Stimulated activated CD4-positive, alpha-beta T cell treated with anti-CD3 and anti-CD28 coated beads, Interleukin-2, amount 100 ng/mL, for 24 hours (primary cell): ENCODE results near the gene CCDC184.
A peak's percentile ranks its signal among the peaks of the same experiment; 100 is the strongest.
"Not testable (repeated sequence)": the region's sequence is repeated elsewhere in the genome, so short reads cannot be mapped to it uniquely, and the experiment has no call there.

Experiments used
- DNase-seq, 2 donors: peaks; one replicate each; pipeline ENCODE4 v3.0.0-alpha.2; 2020

The CCDC184 gene

DNA sequence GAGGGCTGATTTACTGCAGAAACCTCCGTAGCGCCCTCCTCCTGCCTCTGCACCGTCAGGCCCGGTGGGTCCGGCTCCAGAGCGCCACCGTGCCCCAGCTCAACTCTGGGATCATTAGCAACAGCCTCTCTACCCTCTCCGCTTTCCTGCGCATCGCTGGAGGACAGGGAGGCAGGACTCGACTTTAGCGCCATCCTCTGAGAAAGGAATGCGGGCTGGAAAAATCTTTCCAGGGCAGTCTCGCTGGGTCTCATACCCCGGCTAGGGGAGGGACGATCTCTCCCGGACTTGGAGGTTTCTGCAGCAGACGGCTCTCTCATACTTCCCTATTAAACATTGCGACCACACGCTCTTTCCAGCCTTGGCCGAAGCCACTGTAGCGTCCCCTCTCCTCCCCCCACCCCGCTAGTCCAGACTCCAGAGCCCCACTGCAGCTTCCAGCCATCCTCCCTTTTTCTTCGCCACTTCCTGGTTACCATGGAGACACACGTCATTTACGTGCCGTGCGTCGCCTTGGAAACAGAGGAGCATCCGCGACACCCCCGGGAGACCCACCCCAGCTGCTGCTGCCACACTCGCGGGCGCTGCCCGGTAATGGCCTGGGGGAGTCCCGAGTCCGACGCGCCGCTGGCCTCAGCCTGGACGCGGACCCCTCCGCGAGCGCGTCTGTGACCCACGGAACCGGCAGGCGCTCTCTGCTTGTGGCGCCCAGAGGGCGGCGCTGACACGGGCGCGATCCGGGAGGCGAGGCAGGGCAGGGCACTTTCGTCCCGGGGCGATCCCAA, at the start of gene CCDC184:
Gene CCDC184, plus strand, starts transcription at position 554 of the 785 bp plus-strand sequence. CDS start 479 bp downstream, outside the sequence.
- DNase-seq: peak; percentile 69 to 76

DNA sequence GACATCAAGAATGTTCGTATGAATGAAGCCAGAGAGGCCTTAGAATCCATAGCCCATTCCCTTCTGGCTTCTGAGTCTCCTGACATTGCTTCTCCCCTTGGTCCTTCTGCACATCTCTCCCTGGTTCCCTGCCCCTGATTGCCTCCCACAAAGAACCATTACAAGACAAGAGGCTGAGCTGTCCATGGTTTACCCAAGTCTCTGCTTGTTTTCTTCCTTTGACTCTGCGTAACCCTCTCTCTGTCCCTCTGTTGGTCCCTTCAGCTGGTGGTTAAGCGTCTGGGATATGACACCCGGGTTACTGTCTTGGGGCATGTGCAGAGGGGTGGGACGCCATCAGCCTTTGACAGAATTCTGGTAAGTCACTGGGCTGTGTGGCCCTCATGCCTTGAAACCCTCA, 48.4 kb upstream of the CCDC184 start:
- DNase-seq: no peak

DNA sequence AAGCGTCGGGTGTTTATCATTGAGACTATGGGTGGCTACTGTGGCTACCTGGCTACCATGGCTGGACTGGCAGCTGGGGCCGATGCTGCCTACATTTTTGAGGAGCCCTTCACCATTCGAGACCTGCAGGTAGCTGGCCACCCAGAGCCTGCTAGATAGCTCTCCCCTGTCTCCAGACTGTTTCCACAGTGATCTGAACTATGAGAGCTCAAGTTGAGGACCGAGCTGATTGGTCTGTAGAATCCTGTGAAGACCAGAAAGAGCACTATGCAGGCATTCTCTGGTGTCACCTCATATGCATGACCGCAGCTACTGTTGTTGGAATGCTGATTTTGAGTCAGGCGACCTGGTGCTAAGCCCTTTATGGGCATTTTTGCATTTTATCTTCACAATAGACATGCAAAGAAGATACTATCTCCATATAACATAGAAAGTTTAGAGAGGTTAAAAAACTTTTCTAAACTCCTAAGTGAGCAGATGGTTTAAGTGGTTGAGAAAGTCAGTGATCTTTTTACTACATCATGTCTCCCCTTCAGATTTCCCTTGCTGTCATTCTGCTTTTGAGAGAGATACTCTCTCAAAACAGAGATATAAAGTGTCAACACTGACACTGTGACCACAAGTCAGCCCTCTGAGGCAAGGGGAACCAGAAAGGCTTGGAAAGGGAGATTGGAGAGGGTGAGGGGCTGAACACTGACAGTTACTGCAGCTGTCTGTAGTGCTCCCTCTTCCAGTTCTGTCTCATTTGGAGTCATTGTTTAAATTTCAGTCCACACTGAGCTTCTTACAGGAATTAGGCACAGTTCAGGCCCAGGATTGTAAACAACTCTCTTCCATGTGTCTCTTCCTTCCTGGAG, 40.4 kb upstream of the CCDC184 start:
- no peak for DNase-seq

DNA sequence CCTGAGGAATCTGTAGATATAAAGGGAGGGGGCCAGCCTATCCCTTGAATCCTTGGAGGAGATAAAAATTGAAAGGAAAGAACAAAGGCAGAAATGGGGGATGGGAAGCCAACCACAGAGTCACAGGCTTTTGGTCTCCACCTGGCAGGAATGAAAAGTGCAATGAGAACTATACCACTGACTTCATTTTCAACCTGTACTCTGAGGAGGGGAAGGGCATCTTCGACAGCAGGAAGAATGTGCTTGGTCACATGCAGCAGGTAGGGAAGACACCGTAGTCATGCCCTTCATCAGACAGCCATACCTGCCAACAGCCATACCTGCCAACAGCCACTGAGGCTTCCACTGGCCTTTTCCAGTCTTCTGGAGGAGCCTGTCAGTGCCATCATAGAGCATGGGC, 39.5 kb upstream of the CCDC184 start:
- no peak for DNase-seq

DNA sequence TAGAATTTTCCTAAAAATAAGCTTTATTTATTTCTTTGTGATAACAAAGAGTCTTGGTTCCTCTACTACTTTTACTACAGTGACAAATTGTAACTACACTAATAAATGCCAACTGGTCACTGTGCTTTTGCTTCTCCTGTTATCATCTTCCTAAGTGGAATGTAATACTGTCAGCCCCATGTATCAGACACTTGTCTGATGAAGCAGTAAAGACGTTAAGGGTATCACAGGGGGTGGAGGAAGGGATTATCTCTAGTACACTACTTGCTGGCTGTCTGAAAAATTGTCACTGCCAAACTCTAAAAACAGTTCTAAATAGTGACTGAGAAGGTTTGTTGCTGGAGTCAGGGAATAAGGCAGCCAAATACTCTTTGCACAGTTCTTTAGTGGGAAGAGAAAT, 37.5 kb upstream of the CCDC184 start:
- DNase-seq: no peak

DNA sequence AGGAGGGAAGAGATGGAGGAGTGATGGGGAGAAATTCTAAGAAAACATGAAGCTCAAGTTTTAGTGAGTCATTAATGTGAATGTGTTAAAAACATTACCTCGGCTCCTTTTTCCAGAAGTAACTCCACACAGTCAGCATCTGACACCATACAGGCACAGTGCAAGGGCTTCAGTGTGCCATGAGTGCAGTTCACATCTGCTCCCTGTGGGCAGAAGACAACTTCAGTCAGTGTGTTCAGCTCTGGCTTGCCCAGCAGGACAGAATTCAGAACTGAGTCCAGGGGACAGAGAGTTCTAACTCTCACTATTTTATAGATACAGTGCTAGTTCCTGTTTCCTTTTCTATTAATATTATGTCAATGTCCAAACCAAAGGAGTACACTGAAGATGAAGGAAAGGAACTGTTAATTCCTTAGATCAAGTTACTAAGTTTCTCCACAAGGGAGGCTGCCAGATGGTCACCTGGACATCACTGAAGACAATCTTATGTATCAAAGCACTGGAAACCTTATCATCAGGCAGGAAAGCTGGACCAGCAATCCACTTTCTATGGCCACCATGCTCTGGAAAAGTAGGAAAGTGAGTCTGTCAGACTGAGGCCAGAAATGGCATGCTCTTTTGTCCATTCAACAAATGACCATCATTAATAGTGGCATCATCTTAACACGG, 32.2 kb upstream of the CCDC184 start:
- no peak for DNase-seq

DNA sequence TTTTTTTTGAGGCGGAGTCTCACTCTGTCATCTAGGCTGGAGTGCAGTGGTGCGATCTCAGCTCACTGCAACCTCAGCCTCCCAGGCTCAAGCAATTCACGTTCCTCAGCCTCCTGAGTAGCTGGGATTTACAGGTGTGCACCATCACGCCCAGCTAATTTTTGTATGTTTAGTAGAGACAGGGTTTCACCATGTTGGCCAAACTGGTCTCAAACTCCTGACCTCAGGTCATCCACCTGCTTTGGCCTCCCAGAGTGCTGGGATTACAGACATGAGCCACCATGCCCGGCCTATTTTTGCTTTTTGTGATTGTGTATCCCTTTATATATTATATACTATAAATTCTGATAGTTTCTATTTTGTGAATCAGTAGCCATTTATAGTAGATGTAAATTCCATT, 27.7 kb upstream of the CCDC184 start:
- not testable (repeated sequence) for DNase-seq

DNA sequence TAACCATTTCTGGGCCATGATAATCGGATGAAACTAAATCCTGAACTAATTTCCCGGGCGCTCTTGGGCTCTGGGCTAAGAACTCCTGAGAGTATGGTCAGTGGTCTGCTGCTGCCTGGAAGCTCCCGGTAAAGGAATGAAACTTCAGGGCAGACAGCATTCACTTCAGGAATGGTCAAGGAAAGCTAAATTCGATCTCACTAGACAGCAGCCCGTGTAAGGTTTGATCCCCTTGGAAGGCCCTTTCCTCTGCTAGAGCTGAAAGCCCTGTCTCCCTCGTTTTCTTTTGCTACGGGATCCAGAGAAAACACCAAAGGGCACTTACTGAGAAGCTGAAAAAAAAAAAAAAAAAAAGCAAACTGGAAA, 26.8 kb upstream of the CCDC184 start:
- no peak for DNase-seq

DNA sequence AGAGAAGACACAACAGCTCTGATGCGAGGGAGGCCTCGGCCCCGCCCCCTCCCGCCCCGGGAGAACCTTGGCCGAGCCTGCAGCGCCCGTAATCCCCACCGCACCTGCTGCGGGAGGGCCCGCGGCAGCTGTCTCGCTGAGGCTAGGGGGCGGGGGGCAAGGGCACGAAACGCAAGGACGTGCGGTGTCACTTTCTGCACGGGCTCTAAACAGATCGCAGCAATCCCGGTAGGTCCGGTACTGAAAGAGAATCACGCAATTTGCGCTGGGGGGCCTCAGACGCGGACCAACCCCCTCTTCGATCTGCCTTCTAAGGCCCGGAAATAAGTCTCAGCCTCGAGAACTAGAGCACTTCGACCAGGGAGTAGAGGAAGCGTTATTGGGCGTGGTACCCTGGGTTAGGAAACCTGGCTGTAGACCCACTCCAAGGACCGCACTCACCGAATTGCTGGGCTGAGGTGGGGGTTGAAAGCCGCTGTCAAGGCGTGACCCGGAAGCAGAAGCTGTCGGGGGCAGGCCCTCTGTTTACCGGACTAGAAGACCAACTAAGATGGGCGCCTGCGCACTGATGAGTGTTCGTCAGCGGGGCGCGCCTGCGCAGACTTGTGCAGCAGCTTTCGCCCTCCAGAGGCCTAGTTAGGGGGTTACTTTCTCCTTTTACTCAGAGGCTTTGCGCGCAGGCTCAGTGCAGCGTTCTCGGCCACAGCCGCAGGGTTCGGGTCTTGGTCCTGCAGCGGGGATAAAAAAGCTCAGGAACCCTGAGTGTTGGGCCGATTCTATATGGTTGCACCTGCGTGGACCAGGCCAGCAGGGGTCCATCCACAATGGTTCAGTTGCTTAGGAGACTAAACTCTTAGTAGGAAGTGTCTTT, 26.2 kb upstream of the CCDC184 start, which contains the start of gene ASB8:
Gene ASB8, minus strand, starts transcription at position 498 of the 871 bp plus-strand sequence. CDS start 4,019 bp downstream, outside the sequence.
- DNase-seq: peak; percentile 99

DNA sequence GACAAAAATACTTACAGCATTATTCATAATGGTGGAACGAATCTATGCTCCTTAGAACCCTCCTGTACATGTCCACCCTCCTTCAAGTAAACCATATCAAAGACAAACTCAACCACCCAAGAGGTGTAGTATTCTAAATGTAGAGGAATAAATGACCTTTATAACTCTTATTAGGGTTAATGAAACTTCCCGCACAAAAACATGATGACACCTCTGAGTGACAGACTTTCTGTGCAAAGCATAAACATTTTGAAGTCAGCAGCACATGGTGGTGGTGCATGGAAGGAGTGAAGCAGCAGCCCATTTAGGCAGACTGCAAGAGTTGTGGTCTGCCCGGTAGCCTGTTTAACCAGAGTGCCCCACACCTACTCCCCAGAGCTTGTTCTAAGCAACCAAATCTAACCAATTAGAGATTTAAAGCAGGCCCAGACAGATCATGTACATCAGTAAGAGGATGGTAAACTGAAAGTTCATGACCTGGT, 25.5 kb upstream of the CCDC184 start:
- DNase-seq: no peak

DNA sequence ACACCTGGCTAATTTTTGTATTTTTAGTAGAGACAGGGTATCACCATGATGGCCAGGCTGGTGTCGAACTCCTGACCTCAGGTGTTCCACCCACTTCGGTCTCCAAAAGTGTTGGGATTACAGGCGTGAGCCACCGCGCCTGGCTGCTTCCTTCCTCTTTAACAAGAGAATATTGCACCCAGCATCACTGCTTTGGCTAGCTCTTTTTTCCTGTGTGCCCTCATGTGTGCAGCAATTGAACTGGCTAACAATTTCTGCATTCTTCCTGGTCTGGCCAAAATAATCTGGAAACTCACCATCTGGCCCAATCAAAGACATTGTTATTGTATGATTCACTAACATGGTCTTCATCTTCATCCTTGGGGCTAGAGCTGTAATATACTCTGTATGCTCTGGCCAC, 23.4 kb upstream of the CCDC184 start:
- DNase-seq: no peak

DNA sequence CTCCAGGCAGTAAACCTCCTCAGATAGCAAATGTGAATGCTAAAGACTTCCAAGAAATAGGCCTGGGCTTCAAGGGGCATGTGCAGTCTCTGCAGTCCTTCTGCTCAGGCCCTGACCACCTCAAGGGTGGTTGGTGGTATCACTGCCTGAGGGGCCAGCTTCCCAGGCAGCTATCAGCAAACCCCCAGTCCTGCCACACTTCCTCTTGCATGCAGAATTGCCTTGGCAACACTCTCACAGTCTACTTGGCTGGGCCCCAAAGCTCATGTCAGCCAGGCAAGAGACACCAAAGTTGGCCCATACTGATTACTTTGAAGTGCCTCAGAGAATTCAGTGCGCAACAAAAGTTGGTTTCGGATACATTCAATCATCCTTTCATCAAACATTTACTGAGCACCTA, 22.6 kb upstream of the CCDC184 start:
- DNase-seq: no peak

DNA sequence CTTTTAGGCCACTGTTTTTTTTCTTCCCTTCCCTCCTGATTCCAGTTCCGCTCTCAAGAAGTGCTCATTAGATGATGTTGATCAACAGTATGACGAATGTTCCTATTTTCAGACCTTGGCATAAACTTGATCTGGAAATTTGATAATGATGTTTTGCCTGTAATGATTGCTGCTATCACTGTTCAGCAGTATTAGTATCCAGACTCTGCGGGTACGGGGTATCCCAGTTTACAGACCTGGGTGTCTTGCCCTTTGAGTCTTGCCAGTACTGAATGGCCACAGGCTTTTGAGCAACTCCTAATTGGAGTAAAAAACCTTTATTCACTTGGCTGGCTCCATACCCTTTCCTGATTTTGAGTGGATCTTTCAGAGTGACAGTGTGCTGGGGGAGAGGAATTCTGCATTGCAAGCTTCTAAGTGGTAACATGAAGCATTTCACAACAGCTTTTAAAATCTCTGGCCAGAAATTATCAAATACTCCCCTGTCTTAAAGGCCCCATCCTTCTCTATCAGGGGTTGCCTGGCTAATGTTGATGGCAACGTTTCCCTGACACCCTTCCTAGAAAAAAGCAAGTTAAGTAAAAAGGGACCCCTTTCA, 20.2 kb upstream of the CCDC184 start:
- no peak for DNase-seq

DNA sequence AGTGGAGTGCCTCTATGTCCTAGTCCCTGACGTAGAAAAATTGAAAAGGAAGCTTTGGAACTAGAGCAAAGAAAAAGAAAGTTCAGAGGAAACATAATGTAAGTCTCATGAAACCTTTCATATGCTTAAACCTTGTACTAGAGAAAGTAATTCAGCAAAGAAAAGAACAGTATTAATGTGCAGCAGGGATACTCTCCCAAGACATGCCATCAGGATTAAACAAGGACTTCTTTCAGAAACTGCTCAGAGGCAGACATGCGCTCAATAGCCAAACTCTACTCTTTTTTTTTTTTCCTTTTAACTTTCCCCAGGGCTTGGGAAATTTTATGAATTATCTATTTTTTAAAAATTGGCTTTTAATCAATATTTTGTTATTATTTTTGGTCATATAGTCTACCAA, 19.0 kb upstream of the CCDC184 start:
- DNase-seq: no peak

DNA sequence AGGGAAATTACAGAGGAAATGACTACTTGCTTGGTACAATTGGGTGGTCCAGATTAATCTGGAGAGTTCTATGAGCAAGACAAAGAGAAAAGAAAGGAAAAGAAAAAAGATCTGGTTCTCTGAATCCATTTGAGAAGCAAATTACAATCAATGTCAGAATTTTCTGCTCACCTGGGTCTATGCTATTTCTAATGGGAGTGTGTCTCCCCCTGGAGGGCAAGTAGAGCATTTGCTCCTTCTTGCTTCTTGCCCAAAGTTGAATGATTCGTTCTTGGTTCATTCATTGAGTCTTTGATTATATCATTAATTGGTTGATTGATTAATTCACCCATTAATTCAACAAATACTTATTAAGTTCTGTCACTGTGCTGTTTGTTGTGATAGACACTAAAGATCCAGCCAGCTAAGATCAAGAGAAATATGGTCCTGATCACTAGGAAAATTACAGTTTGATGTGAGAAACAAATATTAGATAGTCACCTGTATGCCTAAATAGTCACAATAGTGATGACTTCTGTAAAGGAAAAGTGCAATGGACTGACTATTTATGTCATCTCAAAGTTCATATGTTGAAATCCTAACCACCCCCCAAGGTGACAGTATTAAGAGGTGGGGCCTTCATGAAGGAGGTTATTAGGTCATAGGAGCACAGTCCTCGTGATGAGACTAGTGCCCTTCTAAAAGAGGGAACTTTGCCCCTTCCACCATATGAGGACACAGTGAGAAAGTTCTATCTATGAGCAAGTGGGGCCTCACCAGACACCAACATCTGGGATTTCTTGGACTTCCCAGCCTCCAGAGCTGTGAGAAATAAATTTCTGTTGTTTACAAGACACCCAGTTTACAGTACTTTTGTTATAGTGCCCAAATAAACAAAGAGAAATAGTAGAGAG, 18.1 kb upstream of the CCDC184 start:
- peak; percentile 18 to 63 for DNase-seq

DNA sequence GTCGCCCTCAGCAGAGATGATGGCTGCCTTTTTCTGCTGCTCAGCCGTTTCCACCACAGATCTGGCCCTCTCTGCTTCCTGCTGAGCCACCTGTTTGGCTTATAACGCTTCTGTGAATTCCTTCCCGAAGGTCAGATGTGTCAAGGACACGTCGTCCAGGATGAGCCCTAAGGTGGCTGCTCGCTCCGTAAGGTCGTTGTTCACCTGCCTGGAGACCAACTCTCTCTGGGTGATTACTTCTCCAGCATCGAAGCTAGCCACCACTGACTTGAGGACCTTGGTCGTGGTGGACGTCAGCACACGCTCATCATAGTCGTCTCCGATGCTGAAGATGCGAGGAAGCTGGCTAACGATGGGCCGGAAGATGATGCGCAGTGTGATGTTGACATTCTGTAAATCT, 14.4 kb upstream of the CCDC184 start:
- no peak for DNase-seq

DNA sequence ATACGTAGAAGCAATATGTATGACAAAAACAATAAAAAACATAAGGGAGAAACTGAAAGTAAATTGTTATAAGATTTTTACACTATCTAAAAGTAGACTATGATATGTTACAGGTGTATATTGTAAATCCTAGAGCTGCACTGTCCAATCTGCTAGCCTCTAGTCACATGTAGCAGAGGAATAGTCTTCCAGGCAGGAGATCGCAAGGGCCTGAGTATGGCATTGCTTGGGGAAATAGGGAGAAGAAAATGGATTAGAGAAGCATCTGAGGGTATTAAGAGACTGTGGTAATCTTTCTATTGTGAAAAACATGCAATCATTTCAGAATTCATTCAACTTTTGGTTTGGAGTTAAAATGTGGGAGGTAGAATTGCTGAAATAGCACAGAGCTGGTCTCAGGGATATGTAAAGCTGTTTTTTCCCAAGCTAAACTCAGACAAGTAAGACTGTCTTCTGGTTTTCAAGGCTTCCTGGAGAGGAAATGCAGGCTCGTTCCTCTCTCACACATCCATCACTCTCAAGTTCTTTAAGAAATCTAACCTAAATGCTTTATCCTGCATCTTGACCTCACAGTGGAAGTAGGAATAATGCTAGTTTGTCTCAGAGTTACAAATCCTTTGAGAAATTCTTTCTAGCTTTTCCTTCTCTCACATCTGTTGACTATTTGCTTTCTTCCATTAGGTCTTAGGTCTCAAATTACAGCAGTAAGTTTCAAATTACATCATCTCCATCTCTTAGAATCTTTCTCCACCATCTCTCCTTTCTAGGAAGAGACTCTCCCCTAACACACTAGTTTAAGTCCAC, 7.6 kb upstream of the CCDC184 start:
- no peak for DNase-seq

DNA sequence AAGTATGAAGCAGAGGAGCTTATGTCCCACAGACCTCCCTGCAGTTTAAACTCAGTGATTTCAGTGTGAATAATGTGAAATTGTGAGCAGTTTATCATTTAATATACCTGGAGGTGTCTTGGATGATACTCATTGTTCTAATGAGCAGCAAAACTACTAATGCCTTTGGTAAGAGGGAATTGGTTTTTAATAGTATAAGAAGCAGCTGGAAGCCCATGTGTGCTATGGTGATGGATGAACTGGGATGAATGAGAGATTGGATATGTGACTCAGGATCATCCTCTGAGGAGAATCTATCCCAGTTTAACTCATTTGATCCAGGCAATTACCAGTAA, 7.1 kb upstream of the CCDC184 start:
- DNase-seq: no peak

DNA sequence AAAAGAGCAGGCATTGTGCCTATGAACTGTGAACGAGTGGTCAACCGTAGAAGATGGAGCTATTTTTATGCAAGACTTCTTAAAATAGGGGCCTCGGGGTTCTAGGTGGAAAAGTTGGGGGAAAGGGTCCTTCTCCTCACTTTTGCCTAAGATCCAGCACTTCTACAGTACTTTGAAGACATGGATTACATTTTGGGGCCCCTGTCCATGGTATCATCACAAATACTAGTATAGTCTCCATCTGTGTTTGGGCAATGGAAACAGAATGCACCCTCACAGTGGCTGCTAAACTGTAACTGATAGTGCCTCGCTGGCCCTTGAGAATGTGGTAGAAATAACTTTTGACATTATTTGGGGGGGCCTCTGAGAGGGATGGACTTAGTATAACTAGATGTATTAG, 5.5 kb upstream of the CCDC184 start:
- no peak for DNase-seq

DNA sequence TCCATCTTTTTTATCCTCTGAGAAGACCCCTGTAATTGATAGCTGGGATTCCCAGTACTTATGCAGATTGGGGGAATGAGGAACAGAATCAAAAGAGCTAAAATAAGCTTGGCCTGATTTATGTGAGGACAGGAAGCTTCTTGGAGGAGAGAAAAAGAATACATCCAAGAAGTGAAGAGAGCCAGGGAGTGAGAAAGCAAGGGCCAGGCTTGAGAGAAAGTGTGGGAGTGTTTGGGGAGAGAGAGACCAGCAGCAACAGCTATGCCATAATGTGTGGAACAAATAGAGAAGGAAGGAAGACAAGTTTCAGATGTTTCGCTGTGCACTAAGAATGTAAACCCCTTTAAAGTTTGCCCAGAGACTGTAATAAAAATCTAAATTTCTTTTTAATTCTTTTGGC, 4.0 kb upstream of the CCDC184 start:
- no peak for DNase-seq
